ENCODE data around the gene CCDC141. TPM values are rescaled to one million over a fixed set of nuclear protein-coding genes. Genes with fewer than 3 reads are reported as not detected.
A peak's percentile ranks its signal among the peaks of the same experiment; 100 is the strongest.

Gene CCDC141
- total RNA-seq, 2 donors from 2014 or later = 1.2 to 3.9 TPM

DNA sequence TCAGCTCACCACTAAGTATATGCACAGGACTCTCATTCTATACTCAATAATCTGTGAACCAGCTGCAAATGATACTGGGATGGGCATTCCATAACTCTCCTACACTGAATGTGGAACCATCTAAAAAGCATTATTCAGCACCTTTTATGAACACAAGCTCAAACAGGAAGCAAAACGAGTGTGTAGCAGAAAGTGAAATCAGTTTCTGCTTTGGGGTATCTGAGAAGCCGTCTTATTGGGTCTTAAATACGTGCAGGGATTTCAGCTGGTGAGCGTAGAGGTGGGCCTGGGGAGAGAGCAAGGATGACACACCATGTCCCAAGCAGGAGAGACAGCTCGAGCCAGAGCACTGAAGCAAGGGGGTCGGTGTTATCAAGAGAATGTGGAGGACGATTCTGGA is 122.8 kb downstream of the CCDC141 start:
- intact Hi-C loops (cut with DNase I, micrococcal nuclease) = no loop called here
- ATAC-seq (no peak), DNase-seq (no peak)

DNA sequence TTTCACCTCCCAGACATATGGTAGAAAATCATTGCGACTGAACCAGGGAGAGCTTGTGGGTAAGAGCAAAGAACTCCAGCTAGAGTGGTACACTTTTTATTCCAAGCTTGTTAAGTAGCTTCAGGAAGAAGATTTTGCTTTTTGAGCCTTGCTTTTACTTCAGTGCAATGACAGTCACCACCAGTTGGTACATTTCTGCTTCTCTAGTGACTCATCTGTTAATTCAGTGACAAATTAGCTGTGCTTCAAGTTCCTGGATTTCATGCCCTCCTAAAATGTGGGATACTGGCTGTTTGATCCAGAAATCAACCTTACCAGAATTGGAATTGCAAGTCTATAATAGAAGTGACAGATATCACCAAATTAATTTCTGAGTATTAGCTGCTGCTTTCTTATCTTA is 125.1 kb downstream of the CCDC141 start:
- intact Hi-C loops (cut with DNase I, micrococcal nuclease) = no loop called here
- DNase-seq (no peak), ATAC-seq (no peak)

DNA sequence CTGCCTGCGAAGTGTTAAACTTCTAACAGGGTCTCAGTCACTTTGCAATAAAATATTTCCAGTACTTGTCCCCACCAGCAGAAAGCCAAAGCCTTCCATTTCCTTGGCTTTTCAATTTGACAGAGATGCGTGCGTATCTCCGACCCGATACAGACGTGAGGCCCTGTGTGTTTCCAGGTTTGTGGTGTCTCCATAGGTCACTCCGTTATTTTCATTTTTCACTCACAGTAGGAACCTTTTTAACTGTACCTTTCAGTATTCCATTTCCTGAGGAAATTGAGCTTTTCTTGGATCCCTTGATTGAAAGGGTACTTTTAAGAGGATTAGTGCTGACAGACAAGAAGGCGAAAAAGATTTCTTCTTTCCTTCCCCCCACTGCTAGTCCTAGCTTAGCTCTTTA is 126.4 kb downstream of the CCDC141 start:
- ATAC-seq (no peak), DNase-seq (no peak)
- intact Hi-C loops (cut with DNase I, micrococcal nuclease) = no loop called here

- ATAC-seq = no peak
Measured at GRCh38 chr2:178920916-178921513, 128.9 kb downstream of the CCDC141 start.

DNA sequence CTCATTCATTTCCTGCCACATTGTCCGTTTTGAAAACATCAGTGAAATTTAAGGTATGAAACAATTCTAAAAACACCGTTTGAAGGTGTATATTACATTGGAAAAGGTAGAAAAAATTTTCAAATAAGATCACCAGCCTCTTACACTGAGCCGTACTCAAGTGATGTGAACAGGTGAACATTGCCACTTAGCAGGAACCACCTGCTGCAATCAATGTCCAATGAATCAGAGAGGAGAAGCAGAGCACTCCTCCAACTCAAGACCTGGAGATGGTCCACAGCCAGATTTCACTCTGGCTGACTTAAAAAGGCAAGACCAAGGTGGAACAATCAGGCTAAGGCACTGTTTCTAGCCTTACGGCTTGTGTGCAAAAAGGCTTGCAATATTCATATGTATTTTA is 132.4 kb downstream of the CCDC141 start:
- no peak for ATAC-seq
- intact Hi-C loops (cut with DNase I, micrococcal nuclease) = loop anchor here in 1 of 2 donors (10.0 kb wide), 1 partner anchor 113 kb away; the partner anchor contains the start of gene TTN
- DNase-seq = no peak

More at GRCh38 chr2:178920916-178921513, 128.9 kb downstream of the CCDC141 start:
- no peak for DNase-seq
- intact Hi-C loops (cut with DNase I, micrococcal nuclease) = no loop called here

DNA sequence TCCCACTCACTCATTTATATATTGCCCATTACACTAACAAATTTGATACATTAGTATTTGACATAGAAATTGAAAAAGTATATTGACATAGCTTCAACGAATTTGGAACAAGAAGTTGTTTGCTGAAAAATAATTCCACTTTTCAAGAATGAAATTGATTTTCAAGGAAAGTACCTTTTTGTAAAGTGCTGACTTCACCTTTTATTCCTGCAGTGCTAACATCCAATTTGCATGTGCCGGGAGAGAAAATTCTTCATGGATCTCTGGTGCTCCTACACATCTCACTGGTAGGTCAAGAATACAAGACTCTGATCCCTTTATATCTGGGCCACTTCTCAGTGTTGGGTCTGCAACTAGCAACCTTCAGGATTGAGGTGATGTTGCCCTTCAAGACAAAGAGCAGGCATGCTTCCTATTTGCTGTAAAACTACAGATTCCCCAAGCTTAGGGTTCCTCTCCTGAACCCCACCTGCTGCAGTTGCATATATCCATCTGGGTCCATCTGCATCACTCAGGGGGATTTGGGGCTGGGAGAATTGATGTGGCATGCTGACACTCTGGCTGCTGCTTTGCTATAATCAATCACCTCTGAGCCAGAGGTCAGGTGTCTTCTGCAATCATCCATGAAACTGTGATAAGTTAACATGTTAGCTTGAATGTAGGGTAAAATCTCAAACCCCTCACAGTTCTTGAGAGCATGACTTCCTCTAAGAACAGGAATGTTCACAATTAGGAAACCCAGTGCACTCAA is 134.3 kb downstream of the CCDC141 start:
- intact Hi-C loops (cut with DNase I, micrococcal nuclease) = loop anchor here in 1 of 2 donors (10.0 kb wide), 1 partner anchor 111 kb away; the partner anchor contains the start of gene TTN
- no peak for ATAC-seq
- DNase-seq = no peak

GRCh38 chr2:178914259-178914849 is 135.6 kb downstream of the CCDC141 start:
- ATAC-seq (peak; percentile 84), DNase-seq (peak; percentile 48 to 84)
- intact Hi-C loops (cut with DNase I, micrococcal nuclease) = loop anchor here (5.0 to 10.0 kb wide), 2 partner anchors 110 to 117 kb away; partner anchors contain the start of gene TTN (in 1 of the 2)

- DNase-seq (no peak), ATAC-seq (no peak)
- intact Hi-C loops (cut with DNase I, micrococcal nuclease) = loop anchor here (5.0 to 10.0 kb wide), 2 partner anchors 108 to 116 kb away; partner anchors contain the start of gene TTN (in 1 of the 2)
Measured at GRCh38 chr2:178913049-178913441, 136.9 kb downstream of the CCDC141 start.

DNA sequence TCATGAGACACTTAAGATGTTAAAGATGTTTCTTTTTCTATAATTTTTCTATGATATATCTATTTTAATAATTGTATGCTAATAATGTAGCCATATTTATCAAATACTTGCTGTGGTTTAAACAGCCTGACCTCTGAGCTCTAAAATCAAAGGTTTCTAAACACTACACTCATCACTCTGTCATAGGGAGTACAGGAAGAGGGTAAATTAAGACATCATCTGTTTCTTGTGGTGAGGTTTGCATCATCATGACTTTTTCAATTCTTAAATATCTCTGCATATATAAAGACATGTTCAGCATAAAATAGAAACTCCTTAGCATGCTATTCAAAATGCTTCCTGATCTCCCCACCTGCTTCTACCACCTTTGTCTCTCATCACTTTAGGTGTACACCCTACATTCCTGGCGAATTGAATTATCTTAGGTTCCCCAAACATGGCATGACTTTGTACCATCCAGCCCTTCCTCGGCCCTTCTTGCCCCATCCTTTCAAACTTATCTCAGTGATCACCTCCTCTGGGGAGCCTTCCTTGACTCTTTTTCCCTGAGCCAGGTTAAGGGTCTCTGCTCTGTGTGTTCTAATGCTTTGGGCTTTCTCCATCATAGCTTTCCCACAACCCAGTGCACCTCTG is 137.4 kb downstream of the CCDC141 start:
- intact Hi-C loops (cut with DNase I, micrococcal nuclease) = loop anchor here (5.0 to 10.0 kb wide), 2 partner anchors 108 to 115 kb away; partner anchors contain the start of gene TTN (in 1 of the 2)
- DNase-seq = no peak
- ATAC-seq = no peak

- no peak for DNase-seq
- ATAC-seq = no peak
- intact Hi-C loops (cut with DNase I, micrococcal nuclease) = loop anchor here (5.0 to 10.0 kb wide), 2 partner anchors 106 to 114 kb away; partner anchors contain the start of gene TTN (in 1 of the 2)
Measured at GRCh38 chr2:178911039-178911438, 138.9 kb downstream of the CCDC141 start.

DNA sequence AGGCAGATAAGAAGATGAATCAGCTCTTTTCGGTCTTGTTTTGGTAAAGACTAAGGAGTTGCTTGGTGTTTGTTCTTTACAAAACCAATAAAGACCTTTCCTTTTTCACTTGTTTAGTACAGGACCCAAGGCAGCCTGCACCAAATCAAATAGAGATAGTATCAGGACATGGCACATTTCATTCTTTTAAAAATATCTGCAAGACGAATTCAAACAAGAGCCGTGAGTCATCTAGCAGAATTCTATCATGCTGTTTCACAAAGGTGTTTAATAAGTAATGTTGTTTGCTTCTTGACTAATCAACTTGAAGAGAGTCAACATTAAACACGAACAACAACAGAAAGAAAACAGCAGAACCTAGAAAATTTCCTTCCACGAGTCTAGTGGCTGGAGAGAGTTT is 139.9 kb downstream of the CCDC141 start:
- ATAC-seq = no peak

DNA sequence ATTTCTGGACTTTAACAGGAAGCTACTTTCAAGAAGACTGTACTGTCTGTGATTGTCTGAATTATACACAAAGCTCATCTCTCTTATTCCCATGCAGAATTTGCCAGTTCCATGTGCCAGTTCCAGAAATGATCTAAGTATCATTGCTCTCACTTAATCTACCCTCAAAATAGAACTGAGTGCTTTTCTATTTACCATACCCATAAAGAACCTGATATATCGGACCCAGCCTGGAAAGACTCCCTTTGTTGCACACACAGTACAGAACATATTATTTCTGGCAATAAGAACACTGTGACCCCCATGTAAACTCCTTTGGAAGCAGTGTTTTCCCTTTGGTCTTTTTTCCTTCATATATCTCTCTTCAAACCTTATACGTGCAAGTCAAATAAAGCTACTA is 140.4 kb downstream of the CCDC141 start:
- intact Hi-C loops (cut with DNase I, micrococcal nuclease) = no loop called here
- ATAC-seq (no peak), DNase-seq (no peak)

More for the DNA sequence above, 139.9 kb downstream of the CCDC141 start:
- DNase-seq = no peak
- intact Hi-C loops (cut with DNase I, micrococcal nuclease) = loop anchor here (5.0 to 10.0 kb wide), 2 partner anchors 105 to 113 kb away; partner anchors contain the start of gene TTN (in 1 of the 2)

GRCh38 chr2:178908810-178909209 is 141.1 kb downstream of the CCDC141 start:
- no peak for ATAC-seq
- no peak for DNase-seq
- intact Hi-C loops (cut with DNase I, micrococcal nuclease) = no loop called here

- no peak for ATAC-seq
- DNase-seq = no peak
- intact Hi-C loops (cut with DNase I, micrococcal nuclease) = no loop called here
Measured at GRCh38 chr2:178905261-178905660, 144.7 kb downstream of the CCDC141 start.

GRCh38 chr2:178899656-178900055 is 150.3 kb downstream of the CCDC141 start:
- no peak for DNase-seq
- no peak for ATAC-seq
- intact Hi-C loops (cut with DNase I, micrococcal nuclease) = no loop called here

DNA sequence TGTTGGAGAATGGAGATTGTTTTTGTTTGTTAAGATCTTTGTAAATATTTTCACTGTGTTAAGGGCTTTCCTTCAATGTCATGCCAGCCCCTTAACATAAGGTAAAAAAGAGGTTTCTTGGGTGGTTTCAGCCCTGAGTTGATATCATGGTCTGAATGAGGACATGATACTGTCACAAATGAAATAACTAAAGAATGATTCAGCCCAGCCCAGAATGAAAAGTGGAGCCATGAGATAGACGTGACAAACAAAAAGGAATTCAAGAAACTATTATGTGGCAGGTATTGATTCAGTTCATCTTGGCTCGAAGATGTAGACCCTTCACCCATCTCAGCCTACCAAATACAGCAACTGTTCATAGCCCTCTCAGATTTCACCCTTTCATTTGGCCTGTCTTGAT is 154.1 kb downstream of the CCDC141 start:
- ATAC-seq (no peak), DNase-seq (no peak)
- intact Hi-C loops (cut with DNase I, micrococcal nuclease) = no loop called here

DNA sequence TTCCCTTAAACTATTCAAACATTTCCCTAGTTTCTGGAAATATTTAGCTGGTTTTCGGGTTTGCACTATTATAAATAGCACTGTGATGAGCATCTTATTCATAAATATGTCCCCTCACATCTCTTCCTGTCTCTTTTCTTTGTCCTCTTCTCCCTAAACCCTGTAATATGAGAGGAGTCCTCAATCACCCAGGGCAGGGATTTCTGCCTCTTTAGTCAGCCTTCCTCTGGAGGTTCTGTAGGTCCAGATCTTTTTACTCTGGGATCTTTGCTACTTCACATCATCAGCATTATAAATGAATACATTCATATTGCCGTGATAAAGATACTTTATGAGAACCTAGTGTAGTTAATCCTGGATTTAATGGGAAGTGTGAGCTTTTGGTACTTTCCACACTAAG is 154.8 kb downstream of the CCDC141 start:
- intact Hi-C loops (cut with DNase I, micrococcal nuclease) = no loop called here
- no peak for DNase-seq
- ATAC-seq = no peak

DNA sequence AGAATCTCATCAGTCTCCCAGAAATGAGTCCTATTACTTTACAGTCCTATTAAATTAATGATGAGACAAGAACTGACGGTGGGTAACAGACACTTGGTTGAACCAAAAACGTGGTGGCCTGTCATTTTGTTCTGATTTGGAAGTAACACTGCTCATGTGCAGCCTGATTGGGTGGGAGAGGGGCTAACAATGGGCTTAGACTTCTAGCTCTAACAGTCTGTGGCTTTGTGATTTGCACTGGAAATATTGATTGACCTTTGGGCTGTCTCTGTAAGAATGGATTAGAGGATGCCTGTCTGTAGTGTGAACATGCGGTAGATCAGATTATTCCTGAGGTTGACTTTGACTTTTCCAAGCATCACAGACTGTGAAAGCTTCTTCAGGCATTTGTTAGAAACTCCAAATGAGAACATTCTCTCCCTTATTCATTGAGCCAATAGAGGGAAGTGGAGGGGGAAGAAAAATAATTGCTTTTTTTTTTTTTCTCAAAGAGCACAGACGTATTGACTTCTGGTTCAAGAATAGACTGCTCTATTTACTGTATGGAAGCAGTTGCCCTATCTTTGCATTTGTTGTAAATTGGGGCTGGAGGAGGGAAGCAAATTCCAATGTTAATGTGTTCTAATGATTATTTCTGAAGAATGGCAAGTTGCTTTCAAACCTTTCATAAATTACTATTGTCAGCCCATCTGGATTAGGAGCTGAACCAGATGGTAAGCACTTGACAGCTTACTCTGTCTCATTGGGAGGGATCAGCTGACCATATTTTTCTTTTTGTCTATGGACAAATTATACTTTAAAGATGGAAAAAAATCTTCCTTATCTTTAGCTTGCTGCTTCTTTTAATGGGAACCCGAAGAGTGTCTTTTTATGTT is 156.9 kb downstream of the CCDC141 start:
- intact Hi-C loops (cut with DNase I, micrococcal nuclease) = no loop called here
- DNase-seq = no peak
- no peak for ATAC-seq
